Measurements from ENCODE around the gene ZFYVE1.
"Not testable (repeated sequence)": the region's sequence is repeated elsewhere in the genome, so short reads cannot be mapped to it uniquely, and the experiment has no call there.

Gene ZFYVE1

DNA sequence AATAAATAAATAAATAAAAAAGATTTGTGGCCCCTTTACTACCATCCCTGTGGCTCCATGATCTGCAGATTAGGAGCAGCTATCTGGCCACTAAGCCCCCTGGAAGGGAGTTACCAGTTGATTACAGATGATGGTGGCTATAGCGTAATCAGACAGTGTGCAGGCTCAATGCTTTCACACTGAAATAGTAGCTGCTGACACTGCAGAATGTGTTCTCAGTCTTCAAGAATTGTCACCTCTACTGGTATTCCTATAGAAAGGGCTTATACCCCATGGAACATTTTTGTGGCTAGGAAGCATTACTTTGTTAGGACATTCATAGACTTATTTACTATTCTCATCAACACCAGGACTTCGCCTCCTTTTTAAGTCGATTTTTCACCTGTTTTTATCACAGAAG, 69.7 kb downstream of the ZFYVE1 start:
- DNase-seq: no peak

DNA sequence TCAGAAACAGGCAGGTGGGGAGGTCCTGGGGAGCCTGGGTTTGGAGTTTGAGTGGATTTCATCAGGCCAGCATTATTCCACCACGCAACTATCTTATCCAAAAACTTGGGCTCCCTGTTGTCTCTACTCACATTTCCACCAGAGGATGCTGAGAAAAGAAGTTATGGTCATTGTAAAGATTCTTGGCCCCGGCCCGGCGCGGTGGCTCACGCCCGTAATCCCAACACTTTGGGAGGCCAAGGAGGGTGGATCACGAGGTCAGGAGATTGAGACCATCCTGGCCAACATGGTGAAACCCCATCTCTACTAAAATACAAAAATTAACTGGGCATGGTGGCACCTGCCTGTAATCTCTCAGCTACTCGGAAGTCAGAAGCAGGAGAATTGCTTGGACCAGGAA, 70.2 kb downstream of the ZFYVE1 start:
- DNase-seq: not testable (repeated sequence)

DNA sequence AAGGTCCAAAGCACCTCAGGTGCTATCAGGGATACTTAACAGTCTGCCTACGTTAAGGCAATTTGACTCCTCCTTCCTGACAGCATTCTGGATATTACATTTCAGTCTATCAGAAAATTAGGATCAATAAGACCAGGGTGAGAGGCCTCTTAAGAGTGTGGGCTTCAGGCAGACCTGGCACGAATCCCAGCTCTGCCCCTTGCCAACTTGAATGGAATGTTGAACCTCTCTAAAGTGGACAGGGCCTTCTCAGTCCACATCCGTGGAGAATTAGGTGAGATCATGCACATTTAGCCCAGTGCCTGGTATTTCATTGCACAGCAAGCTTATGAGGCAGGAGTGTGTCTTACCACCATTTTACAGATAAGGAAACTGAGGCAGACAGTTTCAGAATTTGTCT, 74.7 kb downstream of the ZFYVE1 start:
- DNase-seq: no peak

DNA sequence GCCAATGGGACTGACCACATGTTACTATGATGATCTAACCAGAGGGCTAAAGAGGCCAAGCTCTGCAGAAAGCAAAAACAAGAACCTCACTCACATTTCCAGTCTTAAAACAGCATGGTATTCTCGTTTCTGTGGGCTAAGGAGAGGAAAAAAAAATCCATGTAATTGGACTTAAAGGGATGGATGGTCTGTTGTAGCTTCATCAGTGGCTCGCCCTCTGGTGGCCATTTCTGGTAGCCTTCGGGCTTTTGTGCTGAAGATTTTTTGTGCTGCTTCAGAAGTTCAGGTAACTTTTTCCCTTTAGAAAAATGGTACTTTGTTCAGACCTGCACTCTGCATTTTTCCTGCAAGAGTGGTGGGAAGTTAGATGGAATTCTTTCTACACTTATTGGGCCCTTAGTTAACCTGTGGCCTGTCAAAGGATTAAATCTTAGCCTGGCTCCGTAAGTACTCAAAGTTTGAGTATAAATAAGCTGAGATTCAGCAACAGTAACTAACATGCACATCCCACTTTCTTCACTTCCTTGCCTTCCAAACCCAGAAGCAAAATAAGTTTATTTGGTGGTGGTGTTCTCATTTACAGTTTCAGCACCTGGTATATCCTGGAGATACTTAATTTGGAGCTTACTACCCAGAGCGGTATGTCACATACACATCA, 78.3 kb downstream of the ZFYVE1 start:
- DNase-seq: peak; percentile 71

DNA sequence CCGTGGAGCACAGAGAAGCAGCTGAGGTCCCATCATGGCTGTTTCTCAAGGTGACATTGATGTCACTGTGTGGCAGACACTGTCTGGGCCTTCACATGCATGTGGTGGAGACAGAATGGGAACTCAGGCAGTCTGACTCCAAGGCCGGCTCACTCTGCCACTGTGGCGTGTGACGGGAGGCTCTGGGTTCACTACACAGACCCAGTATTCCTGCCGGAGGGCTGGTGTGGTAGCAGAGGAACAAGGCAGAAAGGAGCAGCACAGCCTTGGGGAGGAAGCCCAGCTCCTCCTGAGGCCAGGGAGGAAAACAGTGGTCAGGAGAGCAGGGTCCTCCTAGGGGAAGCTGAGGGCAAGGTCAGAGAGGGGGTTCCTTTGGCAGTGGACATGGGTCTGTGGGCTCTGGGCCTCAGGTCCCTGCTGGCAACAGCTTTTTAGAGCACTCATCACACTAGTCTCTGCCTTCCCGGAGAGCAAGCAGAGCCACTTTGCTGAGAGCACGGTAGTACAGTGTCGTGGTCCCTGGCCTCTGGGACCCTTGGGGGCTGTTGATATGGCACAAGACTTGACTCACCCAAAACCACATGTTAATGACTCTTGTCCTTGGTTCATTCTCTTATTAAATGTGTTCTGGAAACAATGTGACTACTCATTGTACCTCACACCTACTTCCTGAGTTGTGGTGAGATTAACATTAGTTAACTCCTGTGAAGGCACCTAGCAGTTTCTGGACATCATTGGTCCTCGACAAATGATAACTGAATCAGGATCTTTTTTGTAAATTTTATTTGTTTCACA, 79.3 kb downstream of the ZFYVE1 start:
- no peak for DNase-seq

DNA sequence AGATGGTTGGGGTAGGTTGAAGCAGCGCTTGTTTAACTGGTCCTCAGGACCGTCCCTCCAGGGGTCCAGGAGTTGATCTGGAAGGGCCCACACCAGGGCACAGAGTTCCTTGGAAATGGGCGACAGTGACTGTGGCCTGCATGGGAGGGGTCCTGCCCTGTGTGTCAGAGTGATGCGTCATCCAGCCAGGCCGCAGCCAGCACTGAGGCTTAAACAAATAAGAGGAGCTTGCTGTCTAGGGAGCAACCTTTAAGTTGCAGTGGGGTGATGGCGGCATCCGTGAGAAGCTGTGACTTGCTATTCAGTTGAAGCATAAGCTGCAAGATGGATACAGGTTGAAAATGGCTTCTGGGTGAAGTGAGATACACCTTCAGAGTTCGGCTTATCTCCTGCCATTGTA, 80.4 kb downstream of the ZFYVE1 start:
- DNase-seq: no peak

DNA sequence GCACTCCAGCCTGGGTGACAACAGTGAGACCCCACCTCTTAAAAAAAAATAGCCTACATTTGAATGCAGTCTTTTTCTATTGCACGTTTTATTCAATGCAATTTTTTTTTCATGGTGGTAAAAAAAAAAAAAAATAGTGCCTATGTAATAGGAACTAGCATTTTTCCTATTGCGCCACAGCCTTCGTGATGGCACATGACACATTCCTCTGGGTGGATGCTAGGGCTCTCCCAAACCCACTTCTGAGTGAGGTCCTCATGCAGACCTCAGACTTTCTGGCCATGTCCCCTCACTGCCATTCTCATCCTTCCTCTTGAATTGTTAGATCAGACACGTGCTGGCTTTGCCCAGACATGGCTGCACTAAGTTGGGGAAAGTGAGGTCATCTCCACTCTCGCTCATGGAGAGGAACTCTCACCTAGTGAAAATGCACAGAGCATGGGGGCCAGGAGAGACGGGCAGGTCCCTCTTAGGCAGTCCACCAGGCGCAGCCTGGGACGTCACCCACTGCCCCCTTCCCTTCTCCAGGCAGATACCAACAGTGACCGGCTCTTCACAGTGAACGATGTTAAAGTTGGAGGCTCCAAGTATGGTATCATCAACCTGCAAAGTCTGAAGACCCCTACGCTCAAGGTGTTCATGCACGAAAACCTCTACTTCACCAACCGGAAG, 81.4 kb downstream of the ZFYVE1 start:
- no peak for DNase-seq

DNA sequence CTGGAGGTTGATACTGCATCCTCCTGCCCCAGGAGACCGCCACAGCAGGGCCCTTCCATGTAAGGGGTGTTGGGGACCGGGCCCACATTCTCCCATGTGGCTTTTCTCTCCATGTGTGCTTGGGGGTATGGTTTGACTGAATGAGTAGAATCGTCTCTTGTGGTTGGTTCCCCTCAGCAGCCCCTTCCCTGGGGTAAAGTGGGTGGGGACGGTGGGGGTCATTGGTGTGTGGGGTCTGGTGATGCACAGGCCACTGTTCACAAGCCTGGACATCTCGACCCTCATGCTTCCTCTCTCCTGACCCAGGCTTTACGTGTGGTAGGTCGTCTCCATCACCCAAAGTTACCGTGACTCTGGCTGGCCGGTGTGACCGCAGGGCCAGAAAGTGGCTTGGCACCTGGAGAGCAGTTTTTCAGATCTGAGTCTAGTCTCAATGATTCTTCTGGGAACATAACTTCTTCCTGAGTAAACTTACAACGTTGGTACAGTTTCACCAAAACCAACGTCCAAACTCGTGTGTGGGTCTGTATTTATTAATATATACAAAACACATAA, 83.0 kb downstream of the ZFYVE1 start:
- no peak for DNase-seq

DNA sequence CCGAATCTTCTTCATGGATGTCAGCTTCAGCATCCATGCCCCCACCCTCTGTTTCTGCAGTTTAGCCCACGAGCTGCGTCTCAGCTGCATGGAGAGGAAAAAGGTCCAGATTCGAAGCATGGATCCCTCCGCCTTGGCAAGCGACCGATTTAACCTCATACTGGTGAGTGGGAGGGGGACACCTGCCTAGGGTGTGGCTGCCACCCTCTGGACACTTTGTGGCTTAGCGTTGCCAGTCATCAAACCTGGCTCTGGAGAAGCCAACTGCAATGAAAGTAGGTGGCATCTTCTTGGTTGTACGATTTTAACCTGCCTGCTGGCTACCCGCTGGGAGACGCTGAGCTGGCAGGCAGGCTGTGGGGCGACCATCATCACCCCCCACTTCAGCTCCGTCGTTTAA, 84.0 kb downstream of the ZFYVE1 start:
- no peak for DNase-seq

DNA sequence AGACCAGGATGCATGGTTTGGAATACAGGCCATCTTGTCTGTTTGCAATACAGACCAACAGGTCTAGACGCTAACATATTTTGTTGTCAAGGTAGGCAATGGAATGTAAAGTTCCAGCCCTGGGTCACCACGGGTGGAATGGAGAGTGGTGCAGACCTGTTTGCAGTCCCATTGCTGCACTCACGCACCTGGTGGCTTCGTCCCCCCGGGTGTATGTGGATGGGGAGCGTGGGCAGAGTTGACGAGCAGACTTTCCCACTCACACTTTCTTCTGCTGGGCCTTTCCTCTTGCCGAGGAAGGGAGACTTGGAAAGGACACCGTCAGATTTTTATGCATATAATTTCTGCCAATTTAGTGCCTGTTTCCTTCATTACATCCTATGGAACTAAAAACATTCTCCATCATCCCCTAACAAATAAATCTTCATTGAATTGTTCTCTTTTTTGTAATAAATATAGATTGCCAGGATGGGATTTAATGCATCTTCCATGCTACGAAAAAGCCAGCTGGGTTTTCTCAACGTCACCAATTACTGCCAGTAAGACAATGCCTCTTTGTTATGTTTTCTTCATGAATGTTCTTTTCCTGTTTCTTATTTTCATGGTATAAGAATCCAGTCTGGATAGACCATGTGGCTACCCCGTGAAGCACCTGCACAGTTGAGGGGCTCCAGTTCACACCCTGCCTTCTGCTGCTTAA, 85.5 kb downstream of the ZFYVE1 start:
- DNase-seq: no peak

DNA sequence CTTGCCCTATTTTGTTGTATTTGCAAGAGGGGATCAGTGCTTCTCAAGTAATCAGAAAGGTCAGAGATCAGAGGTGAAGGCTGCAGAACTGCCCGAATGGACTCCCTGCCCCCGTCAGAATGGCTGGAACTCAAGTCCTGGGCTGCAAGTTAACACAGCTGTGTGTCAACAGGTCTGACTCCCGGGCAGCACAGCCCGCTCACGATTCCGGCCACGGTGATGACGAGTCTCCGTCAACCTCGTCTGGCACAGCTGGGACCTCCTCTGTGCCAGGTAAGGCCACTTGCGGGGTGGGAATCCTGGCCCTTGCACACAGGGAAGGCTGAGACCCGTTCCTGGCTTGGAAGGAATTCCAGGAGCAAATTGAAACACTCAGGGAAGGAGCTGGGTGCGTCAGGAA, 87.3 kb downstream of the ZFYVE1 start:
- no peak for DNase-seq

DNA sequence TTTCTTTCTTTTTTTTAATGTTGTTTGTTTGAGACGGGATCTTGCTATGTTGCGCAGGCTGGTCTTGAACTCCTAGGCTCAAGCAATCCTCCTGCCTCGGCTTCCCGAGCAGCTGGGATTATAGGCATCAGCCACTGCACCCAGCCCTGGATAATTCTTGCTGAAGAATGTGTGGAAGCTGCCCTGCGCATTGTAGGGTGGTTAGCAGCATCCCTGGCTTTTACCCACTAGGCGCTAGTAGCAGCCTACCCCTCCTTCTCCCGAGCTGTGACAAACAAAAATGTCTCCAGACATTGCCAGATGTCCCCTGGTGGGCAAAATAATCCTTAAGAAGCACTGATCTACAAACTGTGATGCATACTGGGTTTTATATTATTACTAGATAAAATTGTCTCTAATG, 94.0 kb downstream of the ZFYVE1 start:
- no peak for DNase-seq

DNA sequence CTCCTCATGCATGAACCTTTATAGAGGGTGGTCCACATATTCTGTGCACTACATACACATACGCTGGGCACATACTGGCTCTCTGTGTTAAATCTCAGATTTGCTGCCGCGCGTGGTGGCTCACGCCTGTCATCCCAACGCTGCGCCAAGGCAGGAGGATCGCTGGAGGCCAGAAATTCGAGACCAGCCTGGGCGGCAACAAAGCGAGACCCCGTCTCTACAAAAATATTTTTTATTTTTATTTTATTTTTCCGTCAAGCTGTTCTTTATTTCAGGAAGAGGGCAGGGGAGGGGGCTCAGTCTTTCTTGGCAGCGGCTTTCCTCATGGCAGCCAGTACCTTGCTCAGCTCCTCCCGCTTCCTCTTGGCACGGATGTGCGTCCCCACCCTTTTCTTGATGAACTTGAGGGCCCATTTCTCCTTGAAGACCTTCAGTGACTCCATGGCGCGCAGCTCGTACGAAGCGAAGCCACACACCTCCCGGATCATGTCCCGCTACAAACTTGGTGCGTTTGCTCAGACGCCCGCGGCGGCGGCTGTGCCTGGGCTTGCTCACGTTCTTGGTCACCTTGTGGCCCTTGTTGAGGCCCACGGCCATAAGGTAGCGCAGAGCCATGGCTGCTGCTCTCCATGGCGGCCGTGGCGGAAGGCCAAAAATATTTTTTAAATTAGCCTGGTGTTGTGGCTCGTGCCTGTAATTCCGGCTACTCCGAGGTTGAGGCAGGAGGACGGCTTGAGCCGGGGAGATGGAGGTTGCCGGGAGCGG, 97.4 kb downstream of the ZFYVE1 start:
- DNase-seq: no peak

DNA sequence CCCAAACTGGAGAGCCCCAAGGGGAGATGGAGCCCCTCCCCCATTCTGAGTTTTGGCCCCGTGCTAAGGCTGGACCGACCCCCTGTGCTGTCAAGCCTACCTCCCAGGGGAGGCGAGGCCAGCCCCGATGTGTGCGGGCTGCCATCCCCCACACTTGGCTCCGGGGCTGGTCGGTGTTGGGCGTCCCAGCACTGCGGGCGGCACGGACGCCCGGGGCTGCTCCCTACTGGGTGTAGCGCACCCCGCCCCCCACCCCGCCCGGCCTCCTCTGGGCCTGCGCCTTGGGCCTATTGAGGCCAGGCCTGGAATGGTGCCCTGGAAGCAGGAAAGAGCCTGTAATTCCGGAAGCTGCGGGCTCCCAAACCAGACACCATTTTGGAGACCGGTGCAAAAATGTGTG, 98.0 kb downstream of the ZFYVE1 start:
- DNase-seq: no peak

DNA sequence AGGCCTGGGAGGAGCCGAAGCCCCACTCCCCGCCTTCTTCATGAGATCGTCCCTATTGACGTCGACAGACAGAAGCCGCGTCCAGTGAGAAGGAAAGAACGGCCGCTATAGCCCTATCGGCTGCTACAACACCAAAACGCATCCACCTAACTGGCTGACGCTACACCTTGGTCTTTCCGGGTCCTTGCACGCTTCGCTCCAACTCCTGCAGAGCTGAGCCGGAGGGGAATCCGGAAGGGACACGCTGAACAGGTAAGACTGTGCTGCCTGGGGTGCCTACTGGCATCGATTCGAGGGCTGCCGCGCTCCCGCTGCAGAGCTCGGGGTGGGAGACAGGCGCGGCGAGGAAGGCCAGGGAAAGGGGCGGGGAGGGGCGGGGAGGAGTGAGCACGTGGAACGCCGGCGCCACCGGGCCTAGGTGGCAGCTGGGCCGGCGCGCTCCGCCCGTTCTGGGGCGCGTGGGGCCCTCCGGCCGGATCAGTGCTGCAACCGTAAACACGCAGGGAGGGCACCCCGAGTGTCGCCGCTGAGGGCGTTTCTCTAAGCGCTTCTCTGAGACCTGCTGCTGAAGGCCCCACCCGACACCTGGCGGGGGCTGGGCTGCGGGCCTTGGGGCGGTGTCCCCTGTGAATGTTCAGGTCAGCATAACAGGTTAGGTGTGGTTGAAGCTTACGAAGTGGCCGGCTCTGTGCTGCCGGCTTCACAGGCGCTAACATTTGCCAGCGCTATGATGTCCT, 100.4 kb downstream of the ZFYVE1 start, which contains the start of gene DCAF4:
Gene DCAF4, plus strand, starts transcription at position 173 of the 737 bp plus-strand sequence. CDS start 11,515 bp downstream, outside the sequence.
- peak; percentile 91 for DNase-seq

DNA sequence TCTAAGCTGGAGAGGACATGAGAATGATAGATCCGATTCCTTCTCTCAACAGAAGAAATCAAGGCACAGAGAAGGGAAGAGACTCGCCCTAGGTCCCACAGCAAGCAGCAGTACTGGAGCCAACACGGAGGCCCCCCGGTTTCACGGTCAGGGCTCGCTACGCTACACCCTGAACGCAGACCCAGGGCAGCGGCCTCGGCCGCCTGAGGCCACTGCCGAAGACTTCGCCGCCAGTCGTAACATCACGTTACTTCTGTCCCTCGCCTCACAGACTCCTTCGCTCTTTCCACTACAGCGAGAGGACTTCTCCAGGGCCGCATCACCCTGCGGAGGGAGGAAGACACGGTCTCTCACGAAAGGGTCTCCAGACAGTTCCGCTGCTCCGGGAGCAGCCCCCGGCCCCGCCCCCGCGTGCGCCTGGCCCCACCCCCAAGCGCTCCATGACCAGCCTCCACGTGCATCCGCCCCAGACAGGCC, 101.1 kb downstream of the ZFYVE1 start:
- DNase-seq: no peak

DNA sequence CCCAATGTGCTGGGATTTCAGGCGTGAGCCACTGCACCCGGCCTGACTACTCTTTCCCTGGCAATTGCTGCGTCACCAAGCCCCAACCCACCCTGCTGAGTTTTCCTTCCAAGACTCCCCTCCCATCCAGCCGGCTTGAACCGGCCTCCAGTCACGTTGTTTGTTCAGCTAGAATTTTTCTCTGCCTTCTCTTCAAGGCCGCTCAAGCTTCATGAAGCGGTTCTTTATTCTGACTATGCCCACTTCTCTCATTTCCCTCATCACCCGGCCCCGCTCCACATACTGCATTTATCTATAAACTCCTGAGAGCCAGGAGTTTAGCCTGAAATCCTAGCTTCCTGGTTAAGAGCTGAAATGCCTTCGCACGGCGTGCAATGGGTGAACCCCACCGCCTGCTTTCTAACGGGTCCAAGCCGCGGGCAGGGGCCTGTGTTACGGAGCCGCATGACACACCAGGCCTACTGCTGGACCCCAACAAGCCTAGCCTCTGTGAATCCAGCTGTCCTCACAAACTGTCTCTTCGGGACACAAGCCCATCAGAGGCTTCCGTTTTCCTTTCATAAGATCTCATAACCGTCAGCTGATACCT, 101.6 kb downstream of the ZFYVE1 start:
- DNase-seq: no peak

DNA sequence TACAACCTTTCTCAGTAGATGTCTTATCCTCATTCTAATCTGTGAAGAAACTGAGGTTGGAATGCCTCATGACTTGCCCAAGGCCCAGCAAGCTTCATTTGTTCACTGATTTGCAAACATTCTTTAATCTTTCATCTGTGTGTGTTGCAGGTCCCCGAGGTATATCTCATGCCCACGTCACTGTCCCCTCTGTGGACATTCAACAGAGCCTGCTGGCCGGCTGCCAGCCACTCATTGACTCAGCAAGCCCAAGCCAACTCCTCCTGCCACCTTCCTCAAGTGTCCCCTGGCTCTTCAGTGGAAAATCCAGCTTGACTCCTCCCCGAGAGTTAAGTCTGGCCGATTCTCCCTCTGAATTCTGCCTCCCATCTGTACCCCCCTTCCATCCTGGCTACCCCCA, 102.6 kb downstream of the ZFYVE1 start:
- no peak for DNase-seq

DNA sequence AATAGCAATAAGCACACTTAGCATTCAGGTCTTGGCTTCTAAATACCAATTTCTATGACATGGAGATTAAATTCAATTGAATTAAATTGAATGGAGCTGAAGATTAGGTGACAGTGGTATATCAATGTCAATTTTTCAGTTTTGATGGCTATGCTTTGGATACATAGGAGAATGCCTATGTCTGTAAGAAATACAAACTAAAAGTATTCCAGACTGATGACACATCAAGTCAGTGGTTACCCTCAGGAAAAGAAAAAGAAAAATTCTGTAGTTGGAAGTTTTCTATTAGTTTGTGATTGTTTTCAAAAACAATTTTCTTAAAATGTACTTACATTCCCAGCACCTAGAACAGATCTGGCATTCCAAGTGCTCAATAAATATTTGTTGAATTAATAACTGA, 105.5 kb downstream of the ZFYVE1 start:
- no peak for DNase-seq

DNA sequence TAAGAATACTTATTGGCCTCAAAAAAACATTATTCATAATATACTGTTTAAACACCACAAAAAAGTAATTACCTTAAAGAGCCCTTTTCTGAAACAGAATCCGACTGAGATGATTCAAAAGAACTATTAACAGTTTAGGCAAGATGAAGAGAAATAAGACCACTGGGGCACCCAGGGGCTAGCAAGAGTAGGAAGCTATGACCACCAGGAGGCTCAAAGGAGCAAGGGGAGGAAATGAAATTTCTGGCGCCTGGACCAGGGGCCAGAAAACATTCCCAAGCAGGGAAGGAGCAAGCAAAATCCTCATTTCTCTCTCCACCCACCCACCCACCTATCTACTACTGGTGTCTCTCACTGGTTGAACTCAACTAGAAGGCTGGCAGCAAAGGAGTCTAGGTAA, 106.9 kb downstream of the ZFYVE1 start:
- DNase-seq: no peak
